HG02970 (cell line): ENCODE data around the gene L1TD1.
"Not testable (repeated sequence)": the region's sequence is repeated elsewhere in the genome, so short reads cannot be mapped to it uniquely, and the experiment has no call there.

Experiments
- ATAC-seq: cut with Tn5 transposase; IDR thresholded peaks from one replicate; pipeline ENCODE4 v1.9.1; 2021; ENCODE audit warnings: mild to moderate bottlenecking, moderate library complexity, moderate number of reproducible peaks; ENCODE audit not compliant: unreplicated experiment, low FRiP score

Gene L1TD1

DNA sequence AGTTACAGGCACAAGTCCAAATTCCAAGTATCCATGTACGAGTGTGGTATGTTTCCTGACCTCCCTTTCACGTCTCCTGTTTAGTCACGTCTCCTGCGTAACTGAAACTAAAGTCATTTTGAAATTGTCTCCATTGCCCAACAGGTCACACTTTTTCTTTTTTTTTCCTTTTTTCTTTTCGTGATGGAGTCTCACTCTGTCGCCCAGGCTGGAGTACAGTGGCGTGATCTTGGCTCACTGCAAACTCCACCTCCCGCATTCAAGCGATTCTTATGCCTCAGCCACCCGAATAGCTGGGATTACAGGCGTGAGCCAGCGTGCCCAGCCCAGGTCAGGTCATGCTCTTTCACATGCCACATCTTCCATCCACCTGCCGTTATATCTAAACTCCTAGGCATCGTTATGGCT is 38.2 kb downstream of the L1TD1 start:
- ATAC-seq, result no peak

DNA sequence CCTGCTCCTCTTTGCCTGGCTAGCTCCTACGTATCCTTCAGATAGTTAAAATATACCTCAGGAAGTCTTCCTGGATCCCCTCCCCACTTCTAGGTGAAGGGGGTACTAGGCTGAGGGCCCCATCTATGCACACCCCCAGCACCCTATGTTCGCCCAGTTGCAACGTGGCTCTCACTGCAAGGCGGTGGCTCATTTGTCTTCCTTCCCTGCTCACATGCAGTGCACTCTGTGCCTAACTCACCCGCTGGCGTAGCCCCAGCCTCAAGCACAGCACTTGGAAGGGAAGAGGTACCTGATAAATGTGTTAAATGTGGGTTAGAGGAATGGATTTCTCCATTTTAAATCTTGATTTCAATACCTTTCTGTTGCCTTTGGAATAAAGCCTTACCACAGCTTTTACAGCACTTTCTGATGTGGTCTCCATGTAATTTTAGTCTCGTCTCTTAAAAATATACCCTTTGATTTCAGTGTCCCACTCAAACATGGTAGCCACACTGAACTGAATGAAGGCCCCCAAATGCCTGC is 39.3 kb downstream of the L1TD1 start:
- no peak for ATAC-seq

DNA sequence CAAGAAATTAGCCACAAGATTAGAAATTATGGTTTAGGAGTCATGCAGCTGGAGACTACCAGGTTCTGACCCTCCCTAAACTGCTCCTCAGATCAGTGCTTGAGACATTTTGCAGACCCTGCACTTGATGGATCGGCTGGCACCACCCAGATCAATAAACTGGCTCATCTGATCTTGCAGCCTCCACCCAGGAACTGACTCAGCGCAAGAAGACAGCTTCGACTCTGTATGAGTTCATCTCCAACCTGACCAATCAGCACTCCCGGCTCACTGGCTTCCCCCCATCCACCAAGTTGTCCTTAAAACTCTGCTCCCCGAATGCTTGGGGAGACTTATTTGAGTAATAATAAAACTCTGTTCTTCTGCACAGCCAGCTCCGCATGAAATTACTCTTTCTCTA is 40.0 kb downstream of the L1TD1 start:
- no peak for ATAC-seq

DNA sequence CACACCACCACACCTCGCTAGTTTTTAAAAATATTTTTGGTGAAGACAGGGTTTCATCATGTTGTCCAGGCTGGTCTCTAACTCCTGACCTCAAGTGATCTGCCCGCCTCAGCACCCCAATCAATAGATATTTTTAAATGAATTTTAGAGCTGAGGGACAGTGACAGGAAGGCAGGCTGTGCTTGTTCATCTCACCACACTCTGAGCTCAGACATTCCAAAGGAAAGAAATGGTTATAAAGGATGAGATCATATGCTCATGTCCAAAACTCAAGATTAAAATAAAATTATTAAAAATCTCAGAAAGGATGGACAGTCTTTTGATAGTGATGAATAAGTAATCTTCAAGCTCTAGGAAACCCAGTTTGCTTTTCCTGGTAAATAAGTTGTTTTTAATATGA is 40.9 kb downstream of the L1TD1 start:
- ATAC-seq, result no peak

DNA sequence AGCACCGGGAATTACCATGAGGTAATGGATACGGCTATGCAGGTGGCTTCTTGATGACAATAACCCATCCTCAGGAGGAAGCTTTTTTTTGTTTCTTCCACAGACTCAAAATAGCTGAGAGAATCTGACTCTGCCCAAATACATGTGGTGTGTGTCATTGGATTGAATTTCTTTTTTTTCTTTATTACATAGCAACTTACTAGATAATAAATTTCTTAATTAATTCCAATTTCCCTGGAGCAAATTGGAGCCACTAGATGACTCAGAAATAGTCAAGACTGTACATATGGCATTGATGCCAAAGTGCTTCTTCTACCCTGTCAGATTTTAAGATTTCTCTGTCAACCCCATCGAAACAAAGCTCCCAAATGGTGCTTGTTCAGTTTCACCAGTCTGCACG is 42.7 kb downstream of the L1TD1 start:
- ATAC-seq, result no peak

DNA sequence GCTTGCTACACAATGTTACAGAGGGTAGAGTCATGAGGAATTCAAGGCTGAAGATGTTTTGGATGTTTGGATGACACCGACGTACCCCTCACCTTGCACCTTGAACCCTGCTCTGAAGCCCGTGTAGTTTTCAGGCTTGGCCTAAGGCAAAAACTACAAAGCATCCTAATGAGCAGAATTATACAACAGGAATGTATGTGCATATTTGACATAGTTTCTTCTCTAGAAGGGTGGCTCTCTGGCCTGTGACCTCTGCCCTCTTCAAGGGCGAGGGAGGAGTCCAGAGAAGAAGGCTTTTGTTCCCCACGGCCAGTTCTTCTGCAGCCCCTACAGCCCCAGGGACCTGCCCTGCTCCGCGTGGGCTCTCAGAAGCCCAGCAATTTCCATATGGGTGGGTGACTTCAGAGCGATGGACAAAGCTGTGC is 43.3 kb downstream of the L1TD1 start:
- ATAC-seq, result no peak

GRCh38 chr1:62238507-62238906 is 43.9 kb downstream of the L1TD1 start:
- no peak for ATAC-seq

- not testable (repeated sequence) for ATAC-seq
These were observed 45.2 kb downstream of the L1TD1 start for GRCh38 chr1:62239652-62240403.

DNA sequence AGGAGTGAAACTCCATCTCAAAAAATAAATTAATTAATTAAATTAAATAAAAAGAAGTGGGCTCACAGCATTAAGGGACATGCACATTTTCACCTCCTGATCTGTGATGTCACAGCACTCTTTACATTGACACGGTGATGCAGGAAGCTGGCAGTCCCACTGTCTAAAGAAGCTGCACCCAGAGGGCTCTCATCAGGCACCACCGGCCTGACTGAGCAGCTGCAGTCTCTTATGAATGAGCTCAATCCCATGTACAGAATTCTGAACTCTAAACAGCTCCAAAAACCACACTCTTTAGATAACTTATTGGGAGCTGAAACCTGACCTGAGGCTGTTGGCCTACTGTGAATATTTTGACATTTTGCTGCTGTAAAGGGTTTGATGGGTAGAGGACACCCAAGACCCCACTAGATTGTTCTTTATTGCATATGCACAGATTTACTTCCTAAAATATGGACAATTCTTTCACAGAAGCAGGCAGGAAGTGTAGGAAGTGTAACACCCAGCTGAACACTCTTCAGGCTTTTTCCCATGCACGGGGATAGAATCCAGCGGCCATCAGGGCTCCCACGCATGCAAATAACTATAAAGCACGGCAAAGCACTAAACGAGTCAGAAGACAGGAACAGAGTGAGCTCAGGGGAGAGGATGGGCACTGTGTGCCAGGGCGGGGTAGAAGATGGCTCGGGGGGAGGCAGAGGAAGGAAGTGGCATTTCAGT is 46.2 kb downstream of the L1TD1 start:
- no peak for ATAC-seq

DNA sequence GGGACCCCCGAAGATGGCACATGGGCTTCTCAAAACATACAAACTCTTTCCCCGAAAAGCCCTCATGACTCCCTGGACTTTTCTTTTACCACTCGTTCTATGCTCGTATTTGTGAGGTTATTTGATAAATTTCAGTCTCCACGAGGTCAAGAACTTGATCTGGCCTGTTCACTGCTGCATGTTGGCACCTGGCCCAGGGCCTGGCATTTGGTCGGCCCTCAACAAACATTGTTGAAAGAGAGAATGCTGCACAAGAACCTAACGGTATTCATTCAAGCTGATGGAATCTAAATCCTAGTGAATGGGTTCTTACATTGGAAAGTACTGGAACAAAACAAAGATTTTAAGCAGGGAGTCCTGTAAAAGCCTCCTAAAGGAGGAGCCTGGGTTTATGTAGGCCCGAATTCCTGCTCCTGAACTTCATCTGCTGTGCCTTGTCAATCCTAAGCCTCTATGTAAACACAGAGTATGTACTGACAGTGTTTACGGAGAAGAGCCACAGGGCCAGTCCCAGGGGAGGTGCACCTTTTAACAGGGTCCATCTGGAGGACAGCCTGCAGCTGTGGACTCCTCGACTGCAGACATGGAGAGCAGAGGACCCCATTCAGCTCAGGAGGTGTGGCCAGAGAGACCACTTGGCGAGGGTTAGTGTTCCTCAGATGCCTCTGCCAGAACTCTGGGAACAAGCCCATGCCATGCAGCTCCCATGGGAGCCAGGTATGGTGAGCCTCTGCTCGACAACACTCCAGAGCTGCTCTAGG is 46.9 kb downstream of the L1TD1 start:
- ATAC-seq, result no peak

GRCh38 chr1:62244380-62244779 is 49.7 kb downstream of the L1TD1 start:
- ATAC-seq, result not testable (repeated sequence)

DNA sequence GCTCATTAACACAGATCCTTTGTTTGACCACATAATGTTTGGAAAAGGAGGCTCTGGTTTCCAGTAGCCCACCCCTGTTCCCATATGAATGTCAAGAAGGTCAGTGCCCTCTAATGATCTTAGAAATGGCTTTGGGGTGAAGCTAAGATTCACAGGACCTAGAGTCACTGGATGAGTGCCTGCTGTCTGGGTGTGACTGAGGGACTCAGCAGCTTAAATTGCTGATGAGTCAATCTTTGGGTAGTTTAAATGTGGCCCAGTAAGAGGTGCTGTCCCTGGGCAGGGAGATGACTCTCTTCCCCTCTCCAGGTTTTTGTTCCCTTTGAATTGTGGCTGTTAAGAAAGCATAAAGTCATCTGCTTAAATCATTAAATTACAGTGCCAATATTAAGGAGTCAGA is 50.6 kb downstream of the L1TD1 start:
- ATAC-seq, result no peak

DNA sequence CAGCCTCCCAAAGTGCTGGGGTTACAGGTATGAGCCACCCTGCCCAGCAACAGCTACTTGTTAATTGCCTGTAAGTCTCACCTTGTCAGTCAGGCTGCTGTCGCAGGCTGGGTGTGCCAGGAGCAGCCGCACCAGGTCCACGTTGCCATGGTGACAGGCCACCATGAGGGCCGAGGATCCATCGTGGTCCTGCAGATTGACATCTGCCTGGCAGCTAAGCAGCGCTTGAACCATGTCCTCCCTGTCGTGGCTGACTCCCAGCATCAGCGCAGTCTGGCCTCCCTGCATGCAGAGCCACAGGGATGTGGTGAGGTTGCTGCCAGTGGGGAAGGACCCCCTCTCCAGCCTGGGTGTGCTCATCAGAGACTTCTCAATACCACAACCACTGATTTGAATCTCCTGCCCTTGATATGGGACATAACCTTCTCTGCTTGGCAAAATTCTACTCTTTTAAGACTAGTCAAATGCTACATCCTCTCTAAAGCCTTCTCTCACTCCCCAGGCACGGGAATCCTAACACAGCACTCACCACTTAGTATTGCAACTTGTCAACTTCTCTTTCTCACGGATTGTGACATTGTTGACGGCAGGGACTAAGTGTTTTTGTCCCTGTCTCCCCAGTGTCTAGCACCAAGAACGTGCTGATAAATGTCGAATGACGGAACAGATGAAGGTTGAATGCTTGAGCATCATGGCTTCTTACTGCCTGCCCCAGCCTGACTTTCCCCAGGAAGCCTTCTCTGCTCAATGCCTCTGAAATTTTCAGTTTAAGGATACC is 52.9 kb downstream of the L1TD1 start:
- ATAC-seq, result no peak

DNA sequence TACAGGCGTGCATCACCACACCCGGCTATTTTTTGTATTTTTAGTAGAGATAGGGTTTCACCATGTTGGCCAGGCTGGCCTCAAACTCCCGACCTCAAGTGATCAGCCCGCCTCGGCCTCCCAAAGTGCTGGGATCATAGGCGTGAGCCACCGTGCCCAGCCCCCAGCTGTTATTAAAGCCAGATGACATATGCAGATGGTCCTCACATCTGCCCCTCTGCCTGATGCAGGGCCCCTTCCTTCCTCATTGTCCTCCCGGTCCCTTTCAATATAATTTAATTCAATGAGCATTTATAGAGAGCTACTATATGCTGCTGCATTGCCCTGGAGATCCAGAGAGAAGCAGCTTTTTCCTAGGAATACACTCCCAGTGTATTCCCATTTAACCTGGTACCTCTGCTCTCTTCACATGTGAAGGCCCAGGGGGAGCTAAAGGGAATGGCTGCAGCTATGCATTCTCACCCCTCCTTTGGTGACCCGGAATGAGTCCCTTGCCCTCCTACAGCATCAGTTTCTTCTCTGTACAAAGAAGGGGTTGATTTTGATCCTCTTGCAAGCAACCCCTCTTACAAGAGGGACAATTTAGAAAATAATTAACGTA is 55.6 kb downstream of the L1TD1 start:
- no peak for ATAC-seq

- ATAC-seq, result no peak
These were observed 64.9 kb downstream of the L1TD1 start for GRCh38 chr1:62259551-62259950.

DNA sequence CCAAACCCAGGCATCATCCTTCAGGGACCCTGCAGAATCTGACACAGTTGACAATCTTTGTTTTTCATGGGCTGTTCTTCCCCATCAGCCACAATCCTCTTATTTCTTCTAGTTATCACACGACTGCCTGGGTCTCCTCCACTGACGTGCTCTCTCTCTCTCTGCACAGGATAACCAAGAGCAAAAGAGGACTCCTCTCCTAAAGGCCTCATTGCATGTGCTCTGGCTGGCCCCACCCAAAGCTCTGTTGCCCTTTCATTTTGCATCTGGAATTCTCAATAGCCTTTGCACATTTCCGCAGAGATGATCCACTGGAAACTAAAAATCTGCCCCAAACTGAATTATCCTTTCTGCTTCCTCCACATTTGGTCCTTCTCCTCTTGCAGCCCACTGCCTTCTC is 66.0 kb downstream of the L1TD1 start:
- no peak for ATAC-seq
